HG02678 (cell line): Measurements from ENCODE around the gene RNF111.

Experiments used
- ATAC-seq: cut with Tn5 transposase; IDR thresholded peaks from one replicate; pipeline ENCODE4 v1.9.1; 2021; ENCODE audit warnings: mild to moderate bottlenecking, moderate library complexity; ENCODE audit not compliant: unreplicated experiment

The RNF111 gene

GRCh38 chr15:58987491-58988005, at the start of gene RNF111:
TSS of gene RNF111 (plus strand) at chr15:58987663. CDS start at chr15:59030823, 43,160 bp downstream.
- ATAC-seq = peak; percentile 79

DNA sequence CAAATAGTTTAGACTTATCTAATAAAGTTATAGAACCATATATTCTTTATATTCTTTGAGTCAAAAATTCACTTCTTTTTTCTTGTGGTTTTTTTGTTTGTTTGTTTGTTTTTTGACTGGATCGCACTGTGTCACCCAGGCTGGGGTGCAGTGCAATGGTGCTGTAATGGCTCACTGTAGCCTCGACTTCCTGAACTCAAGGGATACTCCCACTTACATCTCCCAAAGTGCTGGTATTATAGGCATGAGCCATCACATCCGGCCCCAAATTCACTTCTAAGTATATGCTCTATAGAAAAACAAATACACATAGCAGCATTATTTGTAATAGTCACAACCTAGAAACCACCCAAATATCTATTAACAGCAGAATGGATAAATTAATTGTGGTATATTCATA, 40.3 kb upstream of the RNF111 start:
- no peak for ATAC-seq

DNA sequence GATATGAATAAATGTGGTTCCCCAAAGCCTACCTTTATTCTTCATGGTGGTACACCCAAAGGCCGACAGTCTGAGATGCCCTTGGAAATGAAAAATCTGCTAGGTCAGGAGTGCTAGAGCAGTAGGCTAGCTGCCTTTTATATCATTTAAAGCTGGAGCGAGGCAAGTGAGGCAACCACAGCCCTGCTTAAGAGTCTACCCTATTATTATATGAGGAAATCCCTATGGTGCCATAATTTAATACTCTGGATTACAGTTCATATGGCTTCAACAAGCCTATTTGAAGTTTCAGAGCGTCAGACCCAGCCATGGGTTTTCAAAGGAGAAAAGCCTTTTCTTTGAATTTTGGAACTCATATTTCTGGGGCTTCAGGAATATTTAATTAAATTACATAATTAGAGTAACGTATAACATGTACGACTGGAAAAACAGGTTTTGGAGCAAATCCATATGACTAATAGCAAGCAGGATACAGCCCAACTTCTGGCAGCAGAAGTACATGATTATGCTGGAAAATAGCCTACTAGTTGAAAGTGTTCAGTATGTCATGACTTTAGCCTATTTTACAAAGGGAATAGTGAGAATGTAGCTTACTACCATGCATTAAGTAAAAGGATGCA, 36.0 kb upstream of the RNF111 start:
- ATAC-seq = no peak

- no peak for ATAC-seq
These were observed 34.7 kb upstream of the RNF111 start for GRCh38 chr15:58952751-58953150.

GRCh38 chr15:58957101-58957973, 30.1 kb upstream of the RNF111 start:
- peak; percentile 53 for ATAC-seq

DNA sequence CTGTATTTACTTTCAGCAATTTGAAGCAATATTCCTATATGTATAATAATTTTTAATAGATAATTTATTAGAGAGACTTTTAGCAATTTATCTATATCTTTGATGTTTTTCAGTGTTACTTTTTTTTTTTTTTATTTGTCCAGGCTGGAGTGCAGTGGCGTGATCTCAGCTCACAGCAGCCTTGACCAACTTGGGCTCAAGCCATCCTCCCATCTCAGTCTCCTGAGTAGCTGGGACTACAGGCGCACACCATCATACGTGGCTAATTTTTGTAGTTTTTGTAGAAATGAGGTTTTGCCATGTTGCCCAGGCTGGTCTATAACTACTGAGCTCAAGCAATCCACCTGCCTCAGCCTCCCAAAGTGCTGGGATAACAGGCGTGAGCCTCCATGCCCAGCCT, 28.7 kb upstream of the RNF111 start:
- ATAC-seq = no peak

GRCh38 chr15:58962136-58962535, 25.3 kb upstream of the RNF111 start:
- ATAC-seq = no peak

DNA sequence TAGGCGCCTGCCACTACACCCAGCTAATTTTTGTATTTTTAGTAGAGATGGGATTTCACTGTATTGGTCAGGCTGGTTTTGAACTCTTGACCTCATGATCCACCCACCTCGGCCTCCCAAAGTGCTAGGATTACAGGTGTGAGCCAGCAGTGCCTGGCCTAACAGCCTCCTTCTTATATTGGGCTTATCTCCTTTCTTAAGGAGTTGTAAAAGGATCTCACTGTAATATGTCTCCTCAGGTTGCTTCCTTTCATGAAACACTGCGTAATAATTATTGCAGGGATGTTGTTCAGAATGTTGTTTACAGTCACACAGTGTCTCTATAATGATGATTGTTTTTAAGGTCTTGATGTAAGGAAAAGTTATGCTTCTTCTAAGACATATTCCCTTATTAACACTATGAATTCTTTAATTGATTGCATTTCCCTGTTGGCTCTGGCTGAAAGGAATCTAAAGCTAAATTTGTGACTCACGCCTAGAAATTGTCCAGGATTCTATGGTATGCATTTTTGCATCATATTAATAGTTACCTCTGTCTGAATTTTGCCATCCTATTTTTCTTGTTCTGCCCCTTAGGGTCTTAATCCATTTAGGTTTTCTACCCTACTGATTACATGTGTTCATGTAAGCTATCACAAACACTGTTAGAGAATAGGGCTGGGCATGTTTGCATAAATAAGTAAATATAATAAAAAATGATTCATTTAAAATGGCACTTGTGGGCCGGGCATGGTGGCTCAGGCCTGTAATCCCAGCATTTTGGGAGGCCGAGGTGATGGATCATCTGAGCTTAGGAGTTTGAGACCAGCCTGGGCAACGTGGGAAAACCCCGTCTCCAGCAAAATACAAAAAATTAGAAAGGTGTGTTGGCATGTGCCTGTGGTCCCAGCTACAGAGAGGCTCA, 24.5 kb upstream of the RNF111 start:
- ATAC-seq = no peak

DNA sequence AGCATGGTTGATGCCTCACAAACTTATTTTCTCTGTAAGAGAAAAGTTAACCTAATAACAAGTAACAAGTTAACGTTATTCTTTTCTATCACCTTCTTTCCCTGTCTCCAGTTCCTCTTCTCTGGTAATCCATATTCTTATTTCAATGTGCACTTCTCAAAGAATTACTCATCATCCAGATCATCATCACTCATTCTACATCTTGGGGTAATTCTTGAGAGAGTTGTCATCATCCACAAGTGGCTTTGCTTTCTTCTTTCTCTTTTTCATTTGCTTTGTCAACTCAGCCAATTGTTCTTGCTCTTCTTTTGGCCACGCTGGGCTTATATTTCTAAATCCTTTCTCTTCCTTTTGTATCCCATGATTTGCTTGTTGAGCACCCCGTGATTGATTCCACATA, 20.8 kb upstream of the RNF111 start:
- no peak for ATAC-seq

DNA sequence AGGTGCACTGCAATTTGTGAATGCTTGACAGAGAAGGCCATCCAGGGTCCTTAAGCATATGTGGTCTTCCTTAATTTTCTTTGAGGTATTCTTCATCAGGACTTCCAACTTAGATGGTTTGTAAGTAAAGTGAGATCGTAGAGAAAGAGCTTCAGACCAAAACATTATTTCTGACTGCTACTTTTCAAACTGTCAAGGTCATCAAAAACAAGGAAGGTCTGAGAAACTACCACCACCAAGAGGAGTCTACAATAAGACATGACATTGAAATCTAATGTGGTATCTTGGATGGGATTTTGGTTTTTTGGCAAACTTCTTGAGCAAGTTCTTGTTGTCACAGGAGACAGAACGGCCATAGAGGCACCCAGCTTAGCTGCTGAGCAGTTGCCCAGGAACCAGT, 20.0 kb upstream of the RNF111 start:
- no peak for ATAC-seq

DNA sequence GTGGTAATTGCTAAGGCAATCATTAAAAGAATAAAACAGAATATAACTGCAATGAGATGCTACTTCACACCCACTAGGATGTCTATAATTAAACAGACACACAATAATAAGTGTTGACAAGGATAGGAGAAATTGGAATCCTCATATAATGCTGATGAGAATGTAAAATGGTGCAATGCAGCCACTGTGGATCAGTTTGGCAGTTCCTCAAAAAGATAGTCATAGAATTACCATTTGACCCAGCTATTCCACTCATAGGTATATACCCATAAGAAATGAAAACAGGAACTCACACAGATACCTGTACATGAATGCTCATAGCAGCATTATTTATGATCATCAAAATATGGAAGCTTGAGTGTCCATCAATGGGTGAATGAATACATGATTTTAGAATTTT, 9.6 kb upstream of the RNF111 start:
- ATAC-seq = no peak

GRCh38 chr15:58980351-58980939, 7.0 kb upstream of the RNF111 start:
- no peak for ATAC-seq

- ATAC-seq = no peak
These were observed 5.5 kb upstream of the RNF111 start for GRCh38 chr15:58981808-58982475.

DNA sequence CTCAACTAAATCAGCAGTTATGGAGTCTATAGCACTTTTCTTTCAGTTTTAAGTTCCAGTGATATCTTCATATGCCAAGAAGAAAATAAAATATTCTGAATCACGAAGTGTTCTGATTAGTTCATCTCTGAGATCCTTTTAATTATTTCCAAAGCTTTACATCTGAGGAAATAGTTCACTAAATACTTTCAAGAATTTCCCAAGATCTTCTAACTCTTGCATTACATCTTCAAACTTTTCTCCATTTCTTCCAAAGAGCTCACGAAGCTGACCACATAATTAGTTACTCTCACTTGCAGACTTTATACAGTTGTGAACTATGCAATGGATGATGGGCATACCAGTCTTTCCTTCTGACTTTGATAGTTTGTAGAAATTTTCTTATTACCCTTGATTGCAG, 4.2 kb upstream of the RNF111 start:
- no peak for ATAC-seq

GRCh38 chr15:58985443-58985842, 2.0 kb upstream of the RNF111 start:
- no peak for ATAC-seq

- no peak for ATAC-seq
These were observed 427 bp upstream of the RNF111 start for GRCh38 chr15:58987036-58987435.

DNA sequence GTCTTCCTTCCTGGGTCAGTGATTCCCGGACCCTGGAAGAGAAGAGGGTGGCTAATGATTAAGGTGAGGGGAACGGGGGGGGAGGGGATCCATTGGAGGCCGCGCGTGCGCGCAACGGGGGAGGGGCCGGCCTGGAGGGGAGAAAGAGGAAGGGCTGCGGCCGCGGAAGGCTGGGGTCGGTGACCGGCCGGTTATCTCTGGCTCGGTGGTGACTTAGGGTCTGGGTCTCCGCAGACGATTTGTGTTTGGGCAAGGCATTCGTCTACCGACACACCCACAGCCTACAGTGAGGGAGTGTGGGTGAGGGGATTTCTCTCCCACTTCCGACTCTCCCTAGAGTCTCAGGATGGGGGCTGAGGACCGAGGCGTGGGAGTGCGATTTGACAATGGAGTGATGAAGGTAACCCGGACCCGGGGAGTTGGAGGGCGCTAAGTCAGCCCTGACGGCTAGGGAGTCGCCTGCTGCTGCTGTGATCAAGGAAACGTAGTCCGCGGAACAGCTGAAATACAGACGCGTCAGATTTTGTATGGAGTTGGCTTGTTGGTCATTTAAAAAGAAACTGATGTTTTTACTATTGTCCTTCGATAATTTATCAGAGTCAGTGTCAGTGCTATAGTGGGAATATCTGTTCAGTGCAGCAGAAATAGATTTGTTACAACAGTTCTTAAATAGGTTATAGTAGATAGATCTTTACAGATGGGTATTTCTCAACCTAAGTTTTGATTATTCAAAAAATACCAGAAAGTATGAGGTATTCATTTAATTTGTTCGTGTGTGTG, 733 bp downstream of the RNF111 start:
- ATAC-seq = peak; percentile 48

DNA sequence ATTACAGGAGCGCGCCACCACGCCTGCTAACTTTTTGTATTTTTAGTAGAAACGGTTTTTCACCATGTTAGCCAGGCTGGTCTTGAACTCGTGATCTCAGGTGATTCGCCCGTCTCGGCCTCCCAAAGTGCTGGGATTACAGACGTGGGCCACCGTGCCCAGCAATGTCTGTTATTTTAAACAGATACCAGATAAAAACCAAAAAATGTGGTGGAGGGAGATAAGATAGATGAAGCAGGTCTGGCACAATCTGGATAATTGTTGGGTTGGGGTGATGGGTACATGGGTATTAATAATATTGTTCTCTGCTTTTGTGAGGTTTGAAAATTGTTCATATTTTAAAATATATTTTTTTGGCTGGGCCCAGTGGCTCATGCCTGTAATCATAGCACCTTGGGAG, 4.7 kb downstream of the RNF111 start:
- ATAC-seq = no peak

DNA sequence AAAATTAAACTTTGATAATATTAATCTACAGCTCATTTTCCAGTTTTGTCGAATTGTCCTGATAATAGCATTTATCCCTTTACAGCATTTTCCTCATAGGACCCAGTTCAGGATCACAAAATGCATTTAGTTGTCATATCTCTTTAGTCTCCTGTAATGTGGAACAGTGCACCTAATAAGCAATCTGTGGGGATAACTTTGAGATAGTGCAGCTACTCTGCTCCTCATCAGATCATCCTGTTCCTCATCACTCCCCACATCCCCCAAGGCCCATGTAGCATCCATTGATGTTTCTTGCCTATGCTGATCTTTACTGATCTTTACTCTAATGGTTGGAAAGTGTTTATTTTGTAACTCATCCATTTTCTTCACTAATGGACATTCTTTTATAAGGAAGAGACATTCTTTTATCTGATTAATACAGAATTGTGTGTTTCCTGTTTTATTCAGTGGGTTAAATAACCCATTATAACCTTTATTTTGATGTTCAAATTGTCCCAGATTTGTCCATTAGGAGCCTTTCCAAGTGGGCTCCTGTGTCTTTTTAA, 7.5 kb downstream of the RNF111 start:
- ATAC-seq = no peak
